ENCODE data around the gene GLUL.
"Not testable (repeated sequence)": the region's sequence is repeated elsewhere in the genome, so short reads cannot be mapped to it uniquely, and the experiment has no call there.

Gene GLUL

DNA sequence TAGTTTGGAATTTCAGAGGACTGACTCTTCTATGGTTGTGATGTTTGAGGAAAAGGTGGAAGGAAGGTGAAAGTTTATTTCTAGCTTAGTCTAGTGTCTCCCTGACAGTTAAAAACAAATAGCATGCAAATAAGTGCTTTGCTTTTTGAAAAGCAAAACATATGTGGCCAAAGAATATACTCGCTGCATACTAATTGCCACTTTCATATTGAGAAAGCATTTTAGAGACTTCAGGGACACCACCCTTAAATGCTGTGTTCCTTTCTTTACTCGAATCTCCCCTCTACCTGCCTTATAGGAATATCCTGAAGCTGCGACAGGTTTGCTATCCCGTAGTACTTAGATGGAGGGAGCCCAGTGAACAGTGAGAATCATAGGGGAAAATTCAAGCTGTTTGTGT, 23.2 kb downstream of the GLUL start:
- no peak for DNase-seq (ENCODE audit: low read depth in 2 of 2)

DNA sequence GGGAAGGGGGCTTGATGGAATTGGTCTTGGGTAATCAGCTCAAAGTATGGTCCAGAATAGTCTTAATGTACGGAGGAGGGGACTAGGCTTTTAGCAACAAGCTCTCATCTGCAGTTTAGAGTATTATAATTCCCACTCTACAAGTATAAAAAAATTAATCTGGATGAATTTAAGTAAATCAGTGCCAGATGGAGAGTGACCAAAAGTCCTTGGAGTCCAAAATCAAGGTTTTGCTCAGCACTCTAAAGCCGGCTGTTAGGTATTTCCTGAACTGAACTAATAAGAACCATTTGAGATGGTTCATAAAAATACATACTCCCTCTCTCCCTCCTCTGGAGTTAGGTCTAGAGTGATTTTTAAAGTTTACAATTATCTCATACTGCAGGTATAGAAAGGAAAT, 23.7 kb downstream of the GLUL start:
- DNase-seq (ENCODE audit: low read depth in 2 of 2): no peak

DNA sequence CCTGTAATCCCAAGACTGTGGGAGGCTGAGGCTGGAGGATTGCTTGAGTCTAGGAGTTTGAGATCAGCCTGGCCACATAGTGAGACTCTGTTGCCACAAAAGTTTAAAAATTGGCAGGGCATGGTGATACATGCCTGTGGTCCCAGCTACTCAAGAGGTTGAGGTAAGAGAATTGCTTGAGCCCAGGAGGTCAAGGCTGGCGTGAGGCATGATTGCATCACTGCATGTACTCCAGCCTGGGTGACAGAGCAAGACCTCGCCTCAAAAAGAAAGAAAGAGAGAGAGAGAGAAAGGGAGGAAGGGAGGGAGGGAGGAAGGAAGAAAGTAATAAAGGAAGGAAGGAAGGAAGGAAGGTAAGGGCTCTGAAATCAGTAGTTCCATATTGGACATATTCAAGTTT, 25.0 kb downstream of the GLUL start:
- DNase-seq (ENCODE audit: low read depth in 2 of 2): no peak

DNA sequence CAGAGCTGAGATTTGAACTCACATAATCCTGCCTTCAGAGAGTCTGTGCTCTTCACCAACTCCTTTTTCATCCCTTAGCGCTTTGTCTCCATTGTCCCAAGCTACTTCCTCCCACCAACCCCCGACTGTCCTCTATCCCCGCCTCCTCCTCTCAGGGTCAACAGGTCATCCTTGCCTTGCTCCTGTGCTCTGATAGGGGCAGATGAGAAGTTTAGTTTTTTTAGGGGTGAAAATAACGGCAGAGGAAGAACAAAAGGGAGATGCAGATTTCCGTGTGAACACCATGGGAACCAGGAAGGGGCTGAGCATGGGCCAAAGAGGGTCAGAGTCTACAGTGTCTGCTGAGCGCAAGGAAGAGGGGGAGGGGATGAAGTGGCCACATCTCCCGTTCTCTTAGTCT, 31.9 kb downstream of the GLUL start:
- DNase-seq (ENCODE audit: low read depth in 2 of 2): no peak

DNA sequence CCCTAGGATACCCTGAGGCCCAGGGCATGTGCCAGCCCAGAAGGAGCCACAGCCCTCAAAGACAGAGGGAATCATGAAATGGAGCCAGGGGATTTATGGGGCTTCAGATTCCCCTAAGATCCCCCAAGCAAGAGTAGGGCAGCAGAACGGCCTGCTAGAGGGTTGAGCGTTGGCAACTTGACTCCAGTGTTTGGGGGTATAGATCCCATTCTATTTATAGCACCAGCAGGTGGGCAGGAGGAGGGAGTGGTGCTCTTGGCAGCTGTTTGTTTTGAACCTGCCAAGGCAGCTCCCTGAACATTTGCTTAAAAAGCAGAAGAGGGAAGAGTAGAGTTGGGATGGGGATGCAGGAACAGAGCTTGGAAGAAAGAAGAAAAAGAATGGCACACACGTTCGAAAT, 33.7 kb downstream of the GLUL start:
- no peak for DNase-seq (ENCODE audit: low read depth in 2 of 2)

DNA sequence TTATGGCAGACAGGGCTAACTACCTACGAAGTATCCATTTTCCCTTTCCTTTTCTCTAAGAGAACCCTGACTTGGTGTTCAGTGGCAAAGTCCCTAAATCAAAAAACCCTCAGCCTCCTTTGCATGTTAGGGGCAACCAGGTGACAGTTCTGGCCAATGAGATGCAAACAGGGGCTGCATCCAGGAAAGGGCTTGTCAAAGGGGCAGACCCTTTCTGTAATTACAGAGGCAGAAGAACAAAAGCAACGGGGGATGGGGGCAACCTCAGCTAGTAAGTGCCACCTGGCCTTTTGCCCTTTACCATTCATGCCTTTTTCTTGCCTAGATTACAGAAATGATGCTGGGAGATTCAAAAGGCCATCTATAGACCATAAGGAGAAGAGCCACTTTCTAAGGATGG, 34.4 kb downstream of the GLUL start:
- DNase-seq (ENCODE audit: low read depth in 2 of 2): no peak

DNA sequence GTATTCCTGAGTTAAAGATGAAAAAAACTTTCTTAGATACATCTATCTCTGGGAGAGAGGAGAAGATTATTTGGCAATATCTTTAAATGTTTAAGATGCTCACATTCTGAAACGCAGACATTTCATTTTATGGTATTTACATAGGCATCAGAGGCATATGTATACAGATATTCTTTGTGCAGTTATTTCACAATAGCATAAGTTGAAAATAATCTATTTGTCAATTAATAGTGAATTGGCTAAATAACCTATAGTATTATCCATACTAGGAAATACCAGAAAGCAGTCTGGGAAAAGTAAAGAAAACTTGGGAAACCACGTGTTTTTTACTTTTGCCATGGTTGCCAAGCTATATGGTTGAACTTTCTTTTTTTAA, 35.9 kb downstream of the GLUL start:
- no peak for DNase-seq (ENCODE audit: low read depth in 2 of 2)

DNA sequence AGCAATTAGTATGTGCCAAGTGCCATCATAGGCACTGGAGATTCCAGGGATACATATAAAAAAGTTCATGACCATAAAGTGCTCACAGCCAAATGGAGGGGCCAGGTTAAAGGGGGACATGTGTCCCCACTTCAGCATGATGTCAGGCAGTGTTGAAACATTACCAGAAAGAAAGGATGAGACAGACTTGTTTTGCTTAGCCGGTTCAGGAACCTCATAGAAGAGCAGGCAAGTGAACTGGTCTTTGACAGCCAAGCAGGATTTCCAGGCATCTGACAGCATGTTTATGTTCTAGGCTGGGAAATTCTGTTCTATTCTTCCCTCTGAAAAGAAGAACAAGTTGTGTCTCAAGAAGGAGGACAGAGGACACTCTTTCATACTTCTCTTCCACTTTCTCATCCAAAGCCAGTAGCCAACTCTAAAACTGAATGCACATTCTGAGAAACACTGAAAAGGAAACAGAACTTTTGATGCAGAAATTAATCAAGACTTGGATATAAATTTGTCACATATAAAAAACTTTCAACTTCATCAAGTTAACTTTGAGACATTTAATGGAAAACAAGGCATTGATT, 39.7 kb downstream of the GLUL start:
- DNase-seq (ENCODE audit: low read depth in 2 of 2): no peak

DNA sequence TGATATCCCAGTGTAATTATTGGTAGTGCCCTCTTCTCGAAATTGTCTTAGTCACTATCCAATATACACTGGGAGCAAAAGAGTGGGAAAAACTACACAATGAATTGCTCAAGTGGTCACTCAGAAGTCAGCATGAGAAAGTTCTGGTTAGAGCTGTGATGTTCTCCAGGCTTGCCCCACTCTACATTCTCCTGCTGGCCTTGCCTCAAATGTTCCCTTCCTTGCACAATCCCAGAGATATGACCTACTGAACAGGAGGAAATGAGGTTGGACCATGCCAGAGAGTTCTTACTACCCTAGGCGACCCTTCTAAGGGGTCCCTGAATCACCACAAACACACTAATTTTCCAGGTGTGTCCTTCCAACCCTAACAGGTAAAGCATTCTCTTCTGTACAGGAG, 40.8 kb downstream of the GLUL start:
- DNase-seq (ENCODE audit: low read depth in 2 of 2): no peak

DNA sequence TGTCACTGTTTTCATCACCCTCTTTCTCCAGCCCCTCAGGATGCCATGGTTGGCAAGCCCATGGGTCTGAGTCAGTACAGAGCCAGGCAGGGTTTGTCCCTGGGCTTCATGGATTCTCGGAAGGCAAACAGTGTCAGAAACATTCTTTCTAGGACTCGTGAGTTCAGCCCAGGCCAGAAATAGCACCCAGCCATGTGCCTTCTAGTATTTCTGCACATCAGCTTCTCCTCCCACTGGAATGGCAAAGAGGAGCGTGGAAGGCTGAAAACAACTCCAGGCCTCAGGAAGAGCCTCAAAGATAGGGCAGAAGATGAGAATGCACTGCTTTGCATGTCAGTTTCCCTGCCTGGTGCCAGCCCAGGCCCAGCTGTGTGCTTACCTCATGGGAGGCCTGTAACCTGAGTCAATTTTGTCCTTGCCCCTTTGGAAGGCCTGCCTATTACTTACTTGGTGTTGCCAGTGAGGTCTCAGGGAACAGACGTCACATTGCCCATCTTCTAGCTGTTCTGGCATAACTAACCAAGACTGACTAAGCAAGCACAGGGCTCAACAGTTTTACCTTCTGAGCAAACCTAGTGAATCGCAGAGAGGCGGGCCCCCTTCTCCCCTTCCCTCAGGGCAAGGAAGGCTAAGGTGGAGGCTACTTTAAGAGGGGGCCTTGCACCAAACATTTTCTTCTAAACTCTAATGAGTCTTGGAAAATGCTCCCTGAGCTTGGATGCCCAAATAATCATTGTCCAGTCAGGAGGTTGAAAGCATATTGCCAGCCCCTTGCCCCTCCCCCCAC, 42.4 kb downstream of the GLUL start:
- DNase-seq (ENCODE audit: low read depth in 2 of 2): no peak

DNA sequence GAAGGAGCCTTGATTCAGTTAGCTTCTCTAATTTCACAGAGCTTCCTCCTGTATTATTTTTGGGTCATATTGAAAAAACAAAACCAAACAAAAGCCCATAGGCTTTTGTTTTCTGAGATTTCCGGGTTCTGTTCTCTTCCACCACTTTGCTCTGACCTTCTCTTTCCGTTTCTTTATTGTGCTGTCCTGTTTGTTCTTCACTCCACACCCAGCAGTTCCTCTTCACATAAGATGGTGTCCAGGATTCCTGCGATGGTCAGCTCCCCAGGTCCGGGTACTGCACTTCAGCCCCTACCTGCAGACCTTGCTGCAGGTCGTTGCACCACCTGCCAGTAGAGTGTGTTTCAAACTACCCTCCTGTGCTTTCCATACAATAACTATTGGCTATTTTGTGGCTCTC, 44.6 kb downstream of the GLUL start:
- no peak for DNase-seq (ENCODE audit: low read depth in 2 of 2)

DNA sequence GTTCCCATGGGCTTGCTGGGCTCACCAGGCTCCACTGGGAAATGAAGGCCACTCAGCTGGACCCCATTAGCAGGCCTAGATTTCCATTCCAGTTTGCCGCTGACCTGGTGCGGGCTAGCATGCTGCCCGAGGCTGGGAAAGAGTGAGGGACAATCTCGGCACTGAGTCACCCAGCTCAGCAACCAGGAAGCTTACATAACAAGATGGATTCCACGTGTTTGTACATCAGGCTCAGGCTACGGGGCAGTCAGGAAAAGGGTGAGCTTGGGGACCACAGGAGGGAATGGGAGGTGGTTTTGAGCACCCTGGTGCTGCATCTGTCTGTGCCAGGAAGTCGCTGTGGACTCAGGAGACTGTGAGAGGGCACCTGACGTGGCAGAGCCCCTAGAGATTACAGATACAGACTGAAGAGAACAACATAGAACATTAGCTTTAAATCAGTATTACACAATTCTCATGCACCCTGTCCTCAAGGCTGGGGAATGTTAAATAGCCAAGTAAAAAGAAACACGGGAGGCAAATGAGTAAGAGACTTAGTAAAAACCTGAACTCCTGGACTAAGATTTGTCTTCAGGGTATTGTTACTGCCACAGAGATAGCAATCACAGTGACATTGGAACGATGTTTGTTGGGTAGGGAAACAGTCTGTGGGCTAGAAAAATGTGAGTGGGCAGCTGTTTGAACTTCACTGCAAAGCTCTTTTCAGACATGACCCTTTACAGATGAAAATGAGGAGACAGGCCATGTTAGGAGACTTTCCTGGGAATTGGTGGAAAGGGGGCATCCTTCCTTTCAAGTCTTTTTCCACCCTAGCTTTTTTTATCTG, 51.1 kb downstream of the GLUL start:
- DNase-seq (ENCODE audit: low read depth in 2 of 2): no peak

DNA sequence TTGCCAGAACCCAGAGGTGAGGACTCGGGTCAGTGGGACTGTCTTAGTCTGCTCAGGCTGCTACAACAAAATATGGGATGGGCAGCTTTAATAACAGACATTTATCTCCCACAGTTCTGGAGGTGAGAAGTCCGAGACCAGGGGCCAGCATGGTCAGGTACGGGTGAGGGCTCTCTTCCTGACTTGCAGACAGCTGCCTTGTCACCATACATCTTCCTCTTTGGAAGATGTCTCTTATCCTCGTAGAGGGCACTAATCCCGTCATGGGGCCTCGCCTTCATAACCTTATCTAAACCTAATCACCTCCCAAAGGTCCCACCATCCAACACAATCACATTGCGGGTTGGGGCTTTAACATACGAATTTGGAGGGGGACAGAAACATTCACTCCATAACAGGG, 51.9 kb downstream of the GLUL start:
- no peak for DNase-seq (ENCODE audit: low read depth in 2 of 2)

DNA sequence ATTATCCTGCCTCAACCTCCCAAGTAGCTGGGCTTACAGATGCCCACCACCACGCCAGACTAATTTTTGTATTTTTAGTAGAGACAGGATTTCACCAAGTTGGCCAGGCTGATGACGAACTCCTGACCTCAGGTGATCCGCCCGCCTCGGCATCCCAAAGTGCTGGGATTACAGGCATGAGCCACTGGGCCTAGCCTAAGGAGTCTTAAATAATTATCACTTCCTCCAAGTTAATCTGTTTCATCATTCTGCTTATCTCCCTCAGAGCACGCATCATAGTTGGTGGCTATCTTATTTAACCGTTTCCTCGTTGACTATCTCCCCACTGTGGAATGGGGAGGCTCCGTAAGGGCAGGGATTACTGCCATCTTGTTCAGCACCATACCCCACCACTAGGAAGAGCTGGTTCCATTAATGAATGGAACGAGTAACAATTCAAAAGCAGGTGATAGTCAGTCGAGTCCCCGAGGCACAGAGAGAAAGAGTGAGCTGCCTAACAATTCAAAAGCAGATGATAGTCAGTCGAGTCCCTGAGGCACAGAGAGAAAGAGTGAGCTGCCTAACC, 52.7 kb downstream of the GLUL start:
- DNase-seq (ENCODE audit: low read depth in 2 of 2): no peak

DNA sequence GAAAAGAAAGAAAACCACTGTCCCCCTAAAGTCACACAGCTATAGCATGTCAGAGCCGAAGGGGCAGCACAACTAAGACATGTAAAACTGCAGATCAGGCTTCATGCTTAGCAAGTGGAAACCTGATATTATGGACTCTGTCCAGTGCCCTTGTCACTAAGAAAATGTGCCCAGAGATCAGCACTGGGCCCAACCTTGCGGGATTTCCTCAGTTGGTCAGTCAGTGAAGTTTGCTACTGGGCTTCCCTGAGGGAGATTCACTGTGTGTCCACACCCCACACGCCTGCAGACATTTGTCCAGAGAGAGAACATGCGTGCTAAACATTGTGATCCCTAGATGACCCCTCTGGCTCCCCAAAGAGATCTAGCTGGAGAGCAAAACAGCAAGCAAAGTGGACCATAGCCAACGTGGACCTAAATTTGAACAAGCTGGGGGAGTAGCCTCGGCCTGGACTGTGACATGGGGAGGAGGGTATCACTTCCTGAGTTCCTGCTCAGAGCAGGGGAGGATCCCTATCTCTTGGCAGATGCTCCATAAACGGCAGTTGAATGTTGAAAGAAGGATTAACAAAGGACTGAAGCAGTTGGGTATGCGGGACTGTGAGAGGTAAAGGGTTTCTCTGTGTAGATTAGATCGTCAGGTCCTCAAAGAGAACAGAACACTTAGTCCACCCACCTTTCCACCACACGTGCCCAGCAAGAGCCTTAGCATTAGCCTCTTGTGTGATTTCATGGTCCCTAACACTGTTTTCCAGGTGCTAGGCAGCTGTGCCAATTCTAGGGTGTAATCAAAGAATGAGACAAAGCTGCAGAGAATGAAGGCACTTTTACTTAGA, 53.6 kb downstream of the GLUL start:
- no peak for DNase-seq (ENCODE audit: low read depth in 2 of 2)

DNA sequence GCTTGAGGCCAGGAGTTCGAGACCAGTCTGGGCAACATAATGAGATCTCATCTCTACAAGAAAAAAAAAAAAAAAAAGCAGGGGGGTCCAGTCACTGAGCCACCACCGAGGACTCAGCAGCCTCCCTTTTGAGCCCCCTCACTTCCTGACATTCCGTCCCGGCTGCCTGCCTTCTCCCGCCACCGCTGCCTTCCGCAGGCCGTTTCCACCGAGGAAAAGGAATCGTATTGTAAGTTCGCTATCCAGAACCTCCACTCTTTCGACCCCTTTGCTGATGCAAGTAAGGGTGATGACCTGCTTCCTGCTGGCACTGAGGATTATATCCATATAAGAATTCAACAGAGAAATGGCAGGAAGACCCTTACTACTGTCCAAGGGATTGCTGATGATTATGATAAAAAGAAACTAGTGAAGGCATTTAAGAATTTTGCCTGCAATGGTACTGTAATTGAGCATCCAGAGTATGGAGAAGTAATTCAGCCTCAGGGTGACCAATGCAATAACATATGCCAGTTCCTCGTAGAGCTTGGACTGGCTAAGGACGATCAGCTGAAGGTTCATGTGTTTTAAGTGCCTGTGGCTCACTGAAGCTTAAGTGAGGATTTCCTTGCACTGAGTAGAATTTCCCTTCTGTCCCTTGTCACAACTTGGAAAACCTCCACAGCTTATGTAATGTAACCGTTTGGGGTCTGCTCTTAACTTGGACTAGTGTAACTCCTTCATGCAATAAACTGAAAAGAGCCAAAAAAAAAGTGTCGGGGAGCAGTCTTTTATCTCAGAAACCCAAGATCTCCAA, 55.6 kb downstream of the GLUL start:
- DNase-seq (ENCODE audit: low read depth in 2 of 2): no peak

DNA sequence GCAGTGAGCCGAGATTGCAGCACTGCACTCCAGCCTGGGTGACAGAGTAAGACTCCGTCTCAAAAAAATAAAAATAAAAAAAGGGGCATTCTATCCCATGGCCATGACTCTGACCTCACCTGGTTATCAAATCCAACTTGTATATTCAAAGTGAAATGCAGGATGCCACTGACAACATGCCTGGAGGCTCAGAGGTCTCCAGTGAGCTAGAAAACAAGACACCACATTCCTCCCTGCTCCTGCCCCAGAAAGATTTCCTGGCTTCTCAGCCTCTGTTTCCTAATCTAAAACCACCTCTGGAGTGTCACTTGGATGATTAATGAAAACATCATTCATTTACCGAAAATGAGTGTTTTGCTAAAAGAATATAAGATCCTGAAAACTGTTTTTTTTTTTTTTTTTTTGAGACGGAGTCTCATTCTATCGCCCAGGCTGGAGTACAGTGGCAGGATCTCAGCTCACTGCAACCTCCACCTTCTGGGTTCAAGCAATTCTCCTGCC, 58.5 kb downstream of the GLUL start:
- DNase-seq (ENCODE audit: low read depth in 2 of 2): not testable (repeated sequence)

DNA sequence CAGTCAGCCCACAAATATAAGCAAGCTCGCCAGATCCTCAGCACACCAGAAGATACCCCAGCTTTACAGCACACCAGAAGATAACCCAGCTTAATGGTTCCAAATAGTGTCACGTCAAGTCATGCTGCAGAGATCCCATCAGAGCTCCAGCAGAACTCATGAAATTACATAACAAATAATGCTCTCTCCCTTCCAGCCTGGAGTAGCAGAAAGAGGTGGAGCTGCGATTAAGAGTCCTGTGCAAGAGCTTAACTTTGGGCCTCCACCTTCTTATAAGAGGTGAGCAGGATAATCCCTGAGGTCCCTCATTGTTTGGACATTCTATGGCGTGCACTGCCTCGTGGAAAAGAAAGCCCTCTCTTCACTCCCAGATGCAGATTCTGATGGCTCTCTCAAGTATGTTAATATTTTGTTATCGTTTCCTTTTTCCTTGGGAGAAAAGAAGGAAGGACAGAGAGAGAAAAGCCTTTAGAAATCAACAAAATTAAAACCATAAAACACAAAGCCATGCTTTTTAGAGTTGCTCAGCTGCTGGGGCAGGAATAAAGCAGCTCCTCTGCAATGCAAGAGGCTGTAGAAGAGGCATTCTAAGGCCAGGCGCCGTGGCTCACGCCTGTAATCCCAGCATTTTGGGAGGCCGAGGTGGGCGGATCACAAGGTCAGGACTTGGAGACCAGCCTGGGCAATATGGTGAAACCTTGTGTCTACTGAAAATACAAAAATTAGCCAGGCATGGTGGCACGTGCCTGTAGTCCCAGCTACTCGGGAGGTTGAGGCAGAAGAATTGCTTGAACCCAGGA, 59.1 kb downstream of the GLUL start:
- no peak for DNase-seq (ENCODE audit: low read depth in 2 of 2)
